ENCODE measurements around the gene GPR12. TPM values are rescaled to one million over a fixed set of nuclear protein-coding genes. Genes with fewer than 3 reads are reported as not detected.

GPR12 gene
- total and polyA plus RNA-seq, 12 donors, result not detected

DNA sequence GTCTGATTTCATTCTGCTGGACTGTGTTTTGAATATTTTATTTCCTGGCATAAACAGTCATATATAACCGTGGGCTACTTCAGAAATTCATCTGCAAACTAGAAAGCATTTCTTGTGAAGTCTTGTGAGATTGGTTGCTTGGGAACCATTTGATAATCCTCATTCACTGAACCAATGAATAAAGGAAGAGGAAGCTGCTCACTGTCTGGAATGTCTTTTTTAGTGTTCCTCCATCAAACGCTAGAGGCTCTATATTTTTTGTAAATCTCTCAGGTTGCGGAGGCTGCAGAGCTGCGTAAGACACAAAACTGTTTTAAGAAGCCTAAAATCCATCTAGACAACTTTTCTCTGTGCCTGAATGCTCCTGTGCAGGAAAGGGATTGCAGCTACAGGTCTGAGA, 18.7 kb upstream of the GPR12 start:
- Histone ChIP-seq H3K4me3 (no peak overlapping the region), H3K27ac (no peak overlapping the region), H3K27me3 (peaks cover under 1% of the 10 kb centered on the region), H3K9me3 (replicated peaks in 1 of 3) (no peaks in the 10 kb centered on the region), H3K36me3 (replicated peaks in 1 of 2) (no peaks in the 10 kb centered on the region), H3K4me1 (replicated peaks in 1 of 2) (no peaks in the 10 kb centered on the region)
- 75 to 88% (median 79%) methylated on average over 4 of the region's 4 CpGs for WGBS, 4 donors
- intact Hi-C loops (cut with DNase I), result no loop called here
- DNase-seq, result no peak
- TF ChIP-seq POLR2A (IDR thresholded peaks at IDR 0.05), result no peak
- TF ChIP-seq, protein P1, sequence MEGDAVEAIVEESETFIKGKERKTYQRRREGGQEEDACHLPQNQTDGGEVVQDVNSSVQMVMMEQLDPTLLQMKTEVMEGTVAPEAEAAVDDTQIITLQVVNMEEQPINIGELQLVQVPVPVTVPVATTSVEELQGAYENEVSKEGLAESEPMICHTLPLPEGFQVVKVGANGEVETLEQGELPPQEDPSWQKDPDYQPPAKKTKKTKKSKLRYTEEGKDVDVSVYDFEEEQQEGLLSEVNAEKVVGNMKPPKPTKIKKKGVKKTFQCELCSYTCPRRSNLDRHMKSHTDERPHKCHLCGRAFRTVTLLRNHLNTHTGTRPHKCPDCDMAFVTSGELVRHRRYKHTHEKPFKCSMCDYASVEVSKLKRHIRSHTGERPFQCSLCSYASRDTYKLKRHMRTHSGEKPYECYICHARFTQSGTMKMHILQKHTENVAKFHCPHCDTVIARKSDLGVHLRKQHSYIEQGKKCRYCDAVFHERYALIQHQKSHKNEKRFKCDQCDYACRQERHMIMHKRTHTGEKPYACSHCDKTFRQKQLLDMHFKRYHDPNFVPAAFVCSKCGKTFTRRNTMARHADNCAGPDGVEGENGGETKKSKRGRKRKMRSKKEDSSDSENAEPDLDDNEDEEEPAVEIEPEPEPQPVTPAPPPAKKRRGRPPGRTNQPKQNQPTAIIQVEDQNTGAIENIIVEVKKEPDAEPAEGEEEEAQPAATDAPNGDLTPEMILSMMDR (IDR thresholded peaks at IDR 0.05), result no peak

DNA sequence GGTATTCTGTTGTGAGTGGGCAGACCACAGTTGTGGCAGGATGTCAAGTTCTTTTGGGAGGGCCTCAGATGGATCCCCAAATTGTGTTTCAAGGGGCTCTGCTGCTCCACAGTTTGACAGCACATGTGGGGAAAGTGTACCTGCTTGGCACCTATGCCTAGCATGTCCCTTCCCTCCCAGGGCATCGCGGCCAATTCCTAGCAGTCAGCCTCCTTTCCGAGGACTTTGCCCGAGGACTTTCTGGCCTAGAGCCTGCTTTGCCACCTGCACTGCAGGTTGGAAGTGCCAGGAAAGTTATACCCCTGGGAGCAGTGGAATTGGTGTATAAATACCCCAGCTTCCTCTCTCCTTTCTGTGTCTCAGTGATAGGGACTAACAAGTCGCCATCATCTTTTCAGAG, 11.9 kb upstream of the GPR12 start:
- no peaks in the 10 kb centered on the region for H3K36me3 ChIP-seq (replicated peaks in 1 of 2)
- 92 to 94% (median 93%) methylated on average over 5 of the region's 5 CpGs for WGBS, 4 donors
- DNase-seq, result no peak
- TF ChIP-seq, protein P1 (IDR thresholded peaks at IDR 0.05), result no peak
- TF ChIP-seq POLR2A (IDR thresholded peaks at IDR 0.05), result no peak
- H3K27ac ChIP-seq, result no peak overlapping the region
- no peaks in the 10 kb centered on the region for H3K9me3 ChIP-seq (replicated peaks in 1 of 3)
- no peaks in the 10 kb centered on the region for H3K27me3 ChIP-seq
- H3K4me3 ChIP-seq, result no peak overlapping the region
- intact Hi-C loops (cut with DNase I), result no loop called here
- no peaks in the 10 kb centered on the region for H3K4me1 ChIP-seq (replicated peaks in 1 of 2)

- 66 to 89% (median 85%) methylated on average over 7 to 12 of the region's 12 CpGs for WGBS, 4 donors
Measured at GRCh38 chr13:26771796-26772195, 11.2 kb upstream of the GPR12 start.

DNA sequence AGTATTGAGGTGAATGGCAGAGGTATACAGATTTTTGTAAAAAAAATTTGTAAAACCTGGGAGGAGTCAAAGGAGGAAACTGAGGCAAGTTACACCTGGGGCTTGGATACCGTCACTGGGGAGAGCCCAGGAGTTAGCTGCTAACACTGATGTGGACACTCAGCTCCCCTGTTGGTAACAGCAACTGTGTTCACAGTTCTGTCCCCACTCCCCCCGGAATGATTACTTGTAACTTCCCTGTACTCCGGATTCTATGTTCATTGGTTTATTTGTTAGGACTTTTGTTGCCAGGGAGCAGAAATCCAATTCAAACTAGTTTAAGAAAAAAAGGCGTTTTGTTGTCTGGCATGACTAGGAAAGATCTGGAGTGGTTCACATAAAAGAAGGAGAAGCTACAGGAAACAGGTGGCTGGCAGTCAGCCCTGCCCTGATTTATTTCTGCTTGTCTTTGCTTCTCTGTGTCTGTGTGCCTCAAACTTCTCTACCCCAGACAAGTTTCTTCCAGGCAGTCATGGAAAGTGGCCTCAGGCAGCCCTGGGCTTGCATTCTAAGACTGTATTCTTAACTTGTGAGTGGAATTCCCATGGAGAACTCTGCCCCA, 2.3 kb upstream of the GPR12 start:
- no peak overlapping the region for H3K4me3 ChIP-seq
- 47 to 63% (median 60%) methylated on average over 4 of the region's 4 CpGs for WGBS, 4 donors
- no peak for DNase-seq
- intact Hi-C loops (cut with DNase I), result no loop called here
- no peaks in the 10 kb centered on the region for H3K36me3 ChIP-seq (replicated peaks in 1 of 2)
- no peaks in the 10 kb centered on the region for H3K9me3 ChIP-seq (replicated peaks in 1 of 3)
- no peak overlapping the region for H3K27ac ChIP-seq
- TF ChIP-seq, protein P1 (IDR thresholded peaks at IDR 0.05), result no peak
- no peak for TF ChIP-seq POLR2A (IDR thresholded peaks at IDR 0.05)
- H3K27me3 ChIP-seq, result peaks cover 61% of the 10 kb centered on the region
- no peaks in the 10 kb centered on the region for H3K4me1 ChIP-seq (replicated peaks in 1 of 2)

More at GRCh38 chr13:26771796-26772195, 11.2 kb upstream of the GPR12 start:
- Histone ChIP-seq H3K36me3 (replicated peaks in 1 of 2) (no peaks in the 10 kb centered on the region), H3K4me1 (replicated peaks in 1 of 2) (no peaks in the 10 kb centered on the region), H3K27ac (no peak overlapping the region), H3K4me3 (no peak overlapping the region), H3K9me3 (replicated peaks in 1 of 3) (no peaks in the 10 kb centered on the region), H3K27me3 (peaks cover under 1% of the 10 kb centered on the region)
- DNase-seq, result no peak
- intact Hi-C loops (cut with DNase I), result no loop called here
- TF ChIP-seq POLR2A (IDR thresholded peaks at IDR 0.05), result no peak
- TF ChIP-seq, protein P1 (IDR thresholded peaks at IDR 0.05), result no peak

Measured in adrenal gland (tissue), 12 donors.